HepG2 (cell line): Measurements from ENCODE around the gene KIAA0930. TPM values are rescaled to one million over a fixed set of nuclear protein-coding genes. Genes with fewer than 3 reads are reported as not detected.

Experiments
- ATAC-seq: fragments of 200-7000 bp; cut with Tn5 transposase; 3 replicates; pipeline ENCODE4 v1.9.1; 2020; ENCODE audit warnings: mild to moderate bottlenecking, moderate library complexity
- BruUV-seq: library from RNA; stranded (reverse); fragments of 400-500 nt; replicated peaks from 2 replicates; lab custom pipeline; 2021; lab: Mats Ljungman, UMichigan
- CTCF ChIA-PET: fragments of 300-600 bp; formaldehyde crosslinking; extraction: SDS; loops from one replicate; lab custom pipeline; 2021; ENCODE audit warnings: low total read pairs, inconsistent platforms, low intra/inter-chr PET ratio; lab: Yijun Ruan, JAX
- POLR2A ChIA-PET: fragments of 350-600 bp; sonication (Branson Sonifier 250); formaldehyde crosslinking; loops from one replicate; lab custom pipeline; 2020; ENCODE audit warnings: antibody characterized with exemption, inconsistent platforms; lab: Yijun Ruan, JAX
- DNase-seq: peaks from one replicate; pipeline ENCODE4 v3.0.0-alpha.2; 2015; ENCODE audit warnings: low spot score
- FAIRE-seq: peaks from 3 replicates; lab custom pipeline; 2011; peaks lifted over from hg19 to GRCh38; lab: Jason Lieb, UNC
- H2AFZ ChIP-seq: one replicate; pipeline ENCODE4 v1.6.1; 2011; ENCODE audit warnings: low read length, inconsistent platforms
- H3K27ac ChIP-seq: fragments of 300-600 bp; 3 replicates; pipeline ENCODE4 v1.8.0; 2011; ENCODE audit warnings: mixed run types, mild to moderate bottlenecking, mixed read lengths, low read length, inconsistent platforms; ENCODE audit not compliant: insufficient read depth; ENCODE audit errors: extremely low read length
- H3K27me3 ChIP-seq, 2 experiments: fragments of 200-600 bp in 1 of 2; 2 replicates in 1 of 2; 3 replicates in 1 of 2; pipeline versions ENCODE4 v1.6.0 to v1.8.0; 2011; ENCODE audit warnings: low read length in 2 of 2, mild to moderate bottlenecking in 2 of 2, moderate library complexity in 2 of 2, inconsistent platforms in 1 of 2; ENCODE audit not compliant: insufficient read depth in 2 of 2, control insufficient read depth in 1 of 2
- H3K36me3 ChIP-seq, 2 experiments: fragments of 200-600 bp in 1 of 2; replicated peaks in 1 of 2; 2 replicates in 1 of 2; 3 replicates in 1 of 2; pipeline versions ENCODE4 v1.5.1 to v1.8.0; 2011; ENCODE audit warnings: low read length in 2 of 2, inconsistent platforms in 1 of 2; ENCODE audit not compliant: insufficient read depth in 2 of 2, control insufficient read depth in 1 of 2
- H3K4me1 ChIP-seq: 2 replicates; pipeline ENCODE4 v1.5.1; 2012; ENCODE audit warnings: low read length, inconsistent platforms; ENCODE audit not compliant: insufficient read depth
- H3K4me2 ChIP-seq: 2 replicates; pipeline ENCODE4 v1.6.0; 2011; ENCODE audit warnings: low read depth, low read length, inconsistent platforms
- H3K4me3 ChIP-seq, 3 experiments: fragments of 200-600 bp in 1 of 3; sonication (generic), shearing (Covaris generic) in 1 of 3; replicated peaks in 1 of 3; 2 replicates each; pipeline ENCODE4 v1.5.1; 2011 to 2016; ENCODE audit warnings: low read length in 3 of 3, inconsistent platforms in 2 of 3, low read depth in 2 of 3, mild to moderate bottlenecking in 2 of 3, control low read depth in 1 of 3, mixed read lengths in 1 of 3; ENCODE audit not compliant: insufficient read depth in 1 of 3
- H3K79me2 ChIP-seq: one replicate; pipeline ENCODE4 v1.6.1; 2011; ENCODE audit warnings: low read length, inconsistent platforms; ENCODE audit not compliant: insufficient read depth
- H3K9ac ChIP-seq: 2 replicates; pipeline ENCODE4 v1.6.0; 2011; ENCODE audit warnings: mild to moderate bottlenecking, low read depth, low read length, inconsistent platforms; ENCODE audit not compliant: insufficient read depth
- H3K9me3 ChIP-seq: 2 replicates; pipeline ENCODE4 v1.5.1; 2012; ENCODE audit warnings: mild to moderate bottlenecking, low read length
- H4K20me1 ChIP-seq: 2 replicates; pipeline ENCODE4 v1.6.0; 2011; ENCODE audit warnings: inconsistent platforms, mild to moderate bottlenecking, low read length, moderate library complexity; ENCODE audit not compliant: insufficient read depth
- FOXJ3 ChIP-seq: sonication (generic); formaldehyde crosslinking; IDR thresholded peaks from 2 replicates; pipeline ENCODE4 v1.4.0; 2020; ENCODE audit warnings: missing genetic modification reagents, mild to moderate bottlenecking, borderline replicate concordance
- HNRNPL ChIP-seq: fragments of 200-400 bp; formaldehyde crosslinking; IDR thresholded peaks from 2 replicates; pipeline ENCODE4 v1.6.1; 2017; ENCODE audit warnings: mild to moderate bottlenecking, low read depth, low read length
- IRF2 ChIP-seq: IDR thresholded peaks from 2 replicates; pipeline ENCODE4 v1.6.1; 2018; ENCODE audit warnings: missing genetic modification reagents, missing compliant biosample characterization
- KDM1A ChIP-seq: IDR thresholded peaks from 2 replicates; pipeline ENCODE4 v1.6.1; 2016; ENCODE audit warnings: missing compliant biosample characterization
- NCOR1 ChIP-seq: fragments of 200-600 bp; sonication (generic); IDR thresholded peaks from 2 replicates; pipeline ENCODE4 v1.7.0; 2017; ENCODE audit warnings: antibody characterized with exemption, low read length, borderline replicate concordance
- REL ChIP-seq: sonication (generic); formaldehyde crosslinking; conservative IDR thresholded peaks from 2 replicates; pipeline ENCODE4 v1.8.0; 2022; ENCODE audit warnings: mild to moderate bottlenecking, missing genetic modification reagents, moderate library complexity
- SAP130 ChIP-seq: IDR thresholded peaks from 2 replicates; pipeline ENCODE4 v1.6.1; 2016; ENCODE audit warnings: low read depth
- SP2 ChIP-seq: sonication (generic); formaldehyde crosslinking; IDR thresholded peaks from 2 replicates; pipeline ENCODE4 v1.5.1; 2020; ENCODE audit warnings: mild to moderate bottlenecking, missing genetic modification reagents
- ZFX ChIP-seq: sonication (generic); formaldehyde crosslinking; IDR thresholded peaks from 2 replicates; pipeline ENCODE4 v1.4.0; 2020; ENCODE audit warnings: mild to moderate bottlenecking, low read depth, missing genetic modification reagents, moderate library complexity
- ZNF570 ChIP-seq: sonication (generic); formaldehyde crosslinking; IDR thresholded peaks from 2 replicates; pipeline ENCODE4 v1.4.0; 2020; ENCODE audit warnings: mild to moderate bottlenecking, missing genetic modification reagents, borderline replicate concordance
- ZNF670 ChIP-seq: sonication (generic); formaldehyde crosslinking; IDR thresholded peaks from 2 replicates; pipeline ENCODE4 v1.8.0; 2022; ENCODE audit warnings: mild to moderate bottlenecking, missing genetic modification reagents, borderline replicate concordance
- ZNF775 ChIP-seq: sonication (generic); formaldehyde crosslinking; IDR thresholded peaks from 2 replicates; pipeline ENCODE4 v1.4.0; 2020; ENCODE audit warnings: missing genetic modification reagents, mild to moderate bottlenecking, moderate library complexity, borderline replicate concordance
- WGBS: methylation state at CpG from one replicate; pipeline ENCODE4 v1.1.6; 2017; ENCODE audit warnings: low lambda C conversion rate; 5-methylcytosine and 5-hydroxymethylcytosine counted together
- in situ Hi-C: cut with HindIII; loops from 2 replicates; pipeline ENCODE4 v1.10.0; 2017; ENCODE audit warnings: low pct_unique_long_range_greater_than_20kb; ENCODE audit not compliant: extremely low pct_ligation_motif_present
- intact Hi-C: fragments of 100-400 bp; cut with micrococcal nuclease; formaldehyde crosslinking; loops from one replicate; pipeline ENCODE4 v1.10.0; 2022; ENCODE audit not compliant: unreplicated experiment
- polyA plus RNA-seq, 8 experiments: library from polyadenylated mRNA; depleted of rRNA in 3 of 8; stranded (reverse) in 7 of 8; unstranded in 1 of 8; fragments of >200 nt; fragmentation: Illumina TruSeq in 4 of 8; extraction: Trizol in 4 of 8; gene quantifications; 2 replicates each; pipeline versions ENCODE4 v1.2.1 to v1.2.3, GENCODE V29; 2011 to 2016; ENCODE audit warnings: low read depth in 4 of 8, missing spikeins in 1 of 8, mixed read lengths in 1 of 8; ENCODE audit not compliant: insufficient read depth in 1 of 8
- total RNA-seq, 5 experiments: library from RNA; depleted of rRNA; stranded (reverse); fragments of >200 nt; fragmentation: Illumina TruSeq; extraction: Trizol; gene quantifications; 2 replicates each; pipeline ENCODE4 v1.2.3, GENCODE V29; 2016; ENCODE audit warnings: low read depth in 1 of 5
- TF ChIP-seq, protein P1 (sequence below): sonication (generic); formaldehyde crosslinking; IDR thresholded peaks from 2 replicates; pipeline ENCODE4 v1.8.0; 2022; ENCODE audit warnings: mild to moderate bottlenecking, missing genetic modification reagents; ENCODE audit not compliant: insufficient replicate concordance
- TF ChIP-seq, protein P2 (sequence below): sonication (generic); formaldehyde crosslinking; IDR thresholded peaks from 2 replicates; pipeline ENCODE4 v1.5.1; 2020; ENCODE audit warnings: mild to moderate bottlenecking, missing genetic modification reagents, borderline replicate concordance

Gene KIAA0930
- total and polyA plus RNA-seq, 2 of the 13 experiments (the other 11 are each of a cell fraction or from before 2014, with no cell fraction given), result 27.0 to 38.2 TPM

DNA sequence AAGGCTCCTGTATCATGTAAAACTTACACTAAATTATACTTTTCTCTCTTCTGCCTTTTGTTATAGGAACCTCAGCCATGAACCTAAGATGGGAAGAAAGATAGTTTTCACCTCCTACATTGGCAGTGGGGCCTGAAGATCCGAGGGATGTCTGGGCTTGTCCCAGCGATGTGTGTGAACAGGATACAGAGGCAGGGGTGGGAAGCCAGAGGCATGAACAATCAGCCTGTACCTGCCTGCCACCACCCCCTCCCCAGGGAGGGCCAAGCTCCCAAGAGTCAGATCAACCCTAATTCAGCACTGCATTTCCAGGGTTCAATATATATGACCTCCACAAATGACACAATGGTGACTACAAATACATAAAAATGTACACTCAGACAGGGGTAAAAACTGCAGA lies 9.4 kb downstream of the KIAA0930 start:
- POLR2A ChIA-PET, result no interaction called here
- WGBS, result 96% methylated on average over 2 of the region's 2 CpGs
- Histone ChIP-seq H3K27me3 (no peaks in the 10 kb centered on the region), H3K9me3 (no peaks in the 10 kb centered on the region), H3K36me3 (no peaks in the 10 kb centered on the region), H3K9ac (no peak overlapping the region), H2AFZ (no peak overlapping the region), H3K4me3 (no peak overlapping the region), H4K20me1 (peaks cover 4% of the 10 kb centered on the region; the same call in 1 of the 2 replicates), H3K4me1 (peaks cover 36% of the 10 kb centered on the region), H3K4me2 (no peak overlapping the region), H3K27ac (no peak overlapping the region), H3K79me2 (peaks cover 13% of the 10 kb centered on the region)
- ATAC-seq (no peak), DNase-seq (no peak), FAIRE-seq (no peak)
- in situ Hi-C loops, result no loop called here
- no TSS peak for BruUV-seq
- intact Hi-C loops, result no loop called here
- CTCF ChIA-PET, result no interaction called here
- TF ChIP-seq, protein P1, sequence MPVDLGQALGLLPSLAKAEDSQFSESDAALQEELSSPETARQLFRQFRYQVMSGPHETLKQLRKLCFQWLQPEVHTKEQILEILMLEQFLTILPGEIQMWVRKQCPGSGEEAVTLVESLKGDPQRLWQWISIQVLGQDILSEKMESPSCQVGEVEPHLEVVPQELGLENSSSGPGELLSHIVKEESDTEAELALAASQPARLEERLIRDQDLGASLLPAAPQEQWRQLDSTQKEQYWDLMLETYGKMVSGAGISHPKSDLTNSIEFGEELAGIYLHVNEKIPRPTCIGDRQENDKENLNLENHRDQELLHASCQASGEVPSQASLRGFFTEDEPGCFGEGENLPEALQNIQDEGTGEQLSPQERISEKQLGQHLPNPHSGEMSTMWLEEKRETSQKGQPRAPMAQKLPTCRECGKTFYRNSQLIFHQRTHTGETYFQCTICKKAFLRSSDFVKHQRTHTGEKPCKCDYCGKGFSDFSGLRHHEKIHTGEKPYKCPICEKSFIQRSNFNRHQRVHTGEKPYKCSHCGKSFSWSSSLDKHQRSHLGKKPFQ (CRISPR knock-in tag), result no peak
- TF ChIP-seq, protein P2, sequence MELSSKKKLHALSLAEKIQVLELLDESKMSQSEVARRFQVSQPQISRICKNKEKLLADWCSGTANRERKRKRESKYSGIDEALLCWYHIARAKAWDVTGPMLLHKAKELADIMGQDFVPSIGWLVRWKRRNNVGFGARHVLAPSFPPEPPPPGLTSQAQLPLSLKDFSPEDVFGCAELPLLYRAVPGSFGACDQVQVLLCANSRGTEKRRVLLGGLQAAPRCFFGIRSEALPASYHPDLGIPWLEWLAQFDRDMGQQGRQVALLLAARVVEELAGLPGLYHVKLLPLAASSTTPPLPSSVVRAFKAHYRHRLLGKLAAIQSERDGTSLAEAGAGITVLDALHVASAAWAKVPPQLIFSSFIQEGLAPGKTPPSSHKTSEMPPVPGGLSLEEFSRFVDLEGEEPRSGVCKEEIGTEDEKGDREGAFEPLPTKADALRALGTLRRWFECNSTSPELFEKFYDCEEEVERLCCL (CRISPR knock-in tag), result no peak
- TF ChIP-seq IRF2 (no peak), HNRNPL (no peak), SAP130 (CRISPR knock-in tag) (no peak), ZNF670 (CRISPR knock-in tag) (no peak), ZNF775 (CRISPR knock-in tag) (no peak), KDM1A (no peak), FOXJ3 (CRISPR knock-in tag) (no peak), ZFX (CRISPR knock-in tag) (no peak), ZNF570 (CRISPR knock-in tag) (no peak), NCOR1 (no peak), SP2 (no peak), REL (CRISPR knock-in tag) (no peak)
